Liver (tissue), 3 donors: ENCODE results near the gene WNT4.

Experiments used
- EGR1 ChIP-seq, 2 donors: IDR thresholded peaks; 2 replicates each; pipeline ENCODE4 v1.6.1; 2016 to 2018; ENCODE audit warnings: antibody characterized with exemption in 2 of 2, low read depth in 2 of 2
- FOXA1 ChIP-seq: IDR thresholded peaks from 2 replicates; pipeline ENCODE4 v1.6.1; 2016; ENCODE audit warnings: antibody characterized with exemption
- GABPA ChIP-seq, 2 donors: IDR thresholded peaks in 1 of 2; conservative IDR thresholded peaks in 1 of 2; 2 replicates each; pipeline ENCODE4 v1.6.1; 2016; ENCODE audit warnings: antibody characterized with exemption in 2 of 2, mild to moderate bottlenecking in 1 of 2, moderate library complexity in 1 of 2
- JUND ChIP-seq, 2 donors: IDR thresholded peaks; 2 replicates each; pipeline ENCODE4 v1.6.1; 2016; ENCODE audit warnings: antibody characterized with exemption in 2 of 2
- RAD21 ChIP-seq, 2 donors: IDR thresholded peaks; 2 replicates each; pipeline ENCODE4 v1.6.1; 2016; ENCODE audit warnings: antibody characterized with exemption in 2 of 2, mild to moderate bottlenecking in 2 of 2
- RXRA ChIP-seq, 2 donors: IDR thresholded peaks; 2 replicates each; pipeline ENCODE4 v1.6.1; 2017 to 2018; ENCODE audit warnings: antibody characterized with exemption in 2 of 2, mild to moderate bottlenecking in 1 of 2
- SP1 ChIP-seq: IDR thresholded peaks from 2 replicates; pipeline ENCODE4 v1.6.1; 2018; ENCODE audit warnings: antibody characterized with exemption, mild to moderate bottlenecking
- TAF1 ChIP-seq: conservative IDR thresholded peaks from 2 replicates; pipeline ENCODE4 v1.6.1; 2016; ENCODE audit warnings: antibody characterized with exemption, mild to moderate bottlenecking
- YY1 ChIP-seq: IDR thresholded peaks from 2 replicates; pipeline ENCODE4 v1.6.1; 2016; ENCODE audit warnings: antibody characterized with exemption, mild to moderate bottlenecking
- TF ChIP-seq, protein P1 (sequence below): fragments of 150-350 bp; IDR thresholded peaks from 2 replicates; pipeline ENCODE4 v1.5.1; 2017; ENCODE audit warnings: improper control_type of control experiment, low read depth, low read length; ENCODE audit not compliant: missing input control
- TF ChIP-seq, protein P2 (sequence below): IDR thresholded peaks from 2 replicates; pipeline ENCODE4 v1.6.1; 2016; ENCODE audit warnings: antibody characterized with exemption
- TF ChIP-seq, protein P3 (sequence below): IDR thresholded peaks from 2 replicates; pipeline ENCODE4 v1.6.1; 2016; ENCODE audit warnings: antibody characterized with exemption
- TF ChIP-seq, protein P4 (sequence below): IDR thresholded peaks from 2 replicates; pipeline ENCODE4 v1.6.1; 2016; ENCODE audit warnings: antibody characterized with exemption, mild to moderate bottlenecking
- donor health status: healthy.
- donor health status: healthy.

DNA sequence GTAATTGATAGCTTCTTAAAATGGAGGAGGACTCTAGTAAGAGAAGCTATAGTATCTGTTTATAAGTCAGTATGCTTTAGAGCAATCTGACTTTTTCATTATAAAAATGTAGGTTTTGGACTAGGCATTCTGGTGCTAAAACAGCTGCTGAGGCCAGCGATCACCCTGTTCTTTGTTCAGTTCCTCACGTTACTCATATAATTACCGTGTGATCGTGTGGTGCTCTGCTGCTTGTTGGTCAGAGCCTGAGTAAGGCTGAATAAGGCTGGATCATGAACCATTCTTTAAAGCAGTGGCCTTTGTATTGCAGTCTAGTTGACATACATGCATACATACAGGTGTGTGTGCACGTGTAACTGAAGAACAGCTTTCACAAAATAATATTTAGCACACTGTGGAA, 65.2 kb downstream of the WNT4 start:
- TF ChIP-seq FOXA1 (no peak), RXRA (IDR thresholded peaks at IDR 0.05) (no peak), TAF1 (no peak), EGR1 (IDR thresholded peaks at IDR 0.05; ENCODE audit: low read depth in 2 of 2) (no peak), JUND (IDR thresholded peaks at IDR 0.05) (no peak), GABPA (IDR thresholded peaks at IDR 0.05 in 1 of 2, conservative IDR thresholded peaks at IDR 0.05 in 1 of 2) (no peak), SP1 (no peak), YY1 (no peak), RAD21 (IDR thresholded peaks at IDR 0.05) (no peak)
- TF ChIP-seq, protein P1, sequence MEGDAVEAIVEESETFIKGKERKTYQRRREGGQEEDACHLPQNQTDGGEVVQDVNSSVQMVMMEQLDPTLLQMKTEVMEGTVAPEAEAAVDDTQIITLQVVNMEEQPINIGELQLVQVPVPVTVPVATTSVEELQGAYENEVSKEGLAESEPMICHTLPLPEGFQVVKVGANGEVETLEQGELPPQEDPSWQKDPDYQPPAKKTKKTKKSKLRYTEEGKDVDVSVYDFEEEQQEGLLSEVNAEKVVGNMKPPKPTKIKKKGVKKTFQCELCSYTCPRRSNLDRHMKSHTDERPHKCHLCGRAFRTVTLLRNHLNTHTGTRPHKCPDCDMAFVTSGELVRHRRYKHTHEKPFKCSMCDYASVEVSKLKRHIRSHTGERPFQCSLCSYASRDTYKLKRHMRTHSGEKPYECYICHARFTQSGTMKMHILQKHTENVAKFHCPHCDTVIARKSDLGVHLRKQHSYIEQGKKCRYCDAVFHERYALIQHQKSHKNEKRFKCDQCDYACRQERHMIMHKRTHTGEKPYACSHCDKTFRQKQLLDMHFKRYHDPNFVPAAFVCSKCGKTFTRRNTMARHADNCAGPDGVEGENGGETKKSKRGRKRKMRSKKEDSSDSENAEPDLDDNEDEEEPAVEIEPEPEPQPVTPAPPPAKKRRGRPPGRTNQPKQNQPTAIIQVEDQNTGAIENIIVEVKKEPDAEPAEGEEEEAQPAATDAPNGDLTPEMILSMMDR: no peak
- TF ChIP-seq, protein P2, sequence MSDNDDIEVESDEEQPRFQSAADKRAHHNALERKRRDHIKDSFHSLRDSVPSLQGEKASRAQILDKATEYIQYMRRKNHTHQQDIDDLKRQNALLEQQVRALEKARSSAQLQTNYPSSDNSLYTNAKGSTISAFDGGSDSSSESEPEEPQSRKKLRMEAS: no peak
- TF ChIP-seq, protein P3, sequence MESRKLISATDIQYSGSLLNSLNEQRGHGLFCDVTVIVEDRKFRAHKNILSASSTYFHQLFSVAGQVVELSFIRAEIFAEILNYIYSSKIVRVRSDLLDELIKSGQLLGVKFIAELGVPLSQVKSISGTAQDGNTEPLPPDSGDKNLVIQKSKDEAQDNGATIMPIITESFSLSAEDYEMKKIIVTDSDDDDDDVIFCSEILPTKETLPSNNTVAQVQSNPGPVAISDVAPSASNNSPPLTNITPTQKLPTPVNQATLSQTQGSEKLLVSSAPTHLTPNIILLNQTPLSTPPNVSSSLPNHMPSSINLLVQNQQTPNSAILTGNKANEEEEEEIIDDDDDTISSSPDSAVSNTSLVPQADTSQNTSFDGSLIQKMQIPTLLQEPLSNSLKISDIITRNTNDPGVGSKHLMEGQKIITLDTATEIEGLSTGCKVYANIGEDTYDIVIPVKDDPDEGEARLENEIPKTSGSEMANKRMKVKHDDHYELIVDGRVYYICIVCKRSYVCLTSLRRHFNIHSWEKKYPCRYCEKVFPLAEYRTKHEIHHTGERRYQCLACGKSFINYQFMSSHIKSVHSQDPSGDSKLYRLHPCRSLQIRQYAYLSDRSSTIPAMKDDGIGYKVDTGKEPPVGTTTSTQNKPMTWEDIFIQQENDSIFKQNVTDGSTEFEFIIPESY: no peak
- TF ChIP-seq, protein P4, sequence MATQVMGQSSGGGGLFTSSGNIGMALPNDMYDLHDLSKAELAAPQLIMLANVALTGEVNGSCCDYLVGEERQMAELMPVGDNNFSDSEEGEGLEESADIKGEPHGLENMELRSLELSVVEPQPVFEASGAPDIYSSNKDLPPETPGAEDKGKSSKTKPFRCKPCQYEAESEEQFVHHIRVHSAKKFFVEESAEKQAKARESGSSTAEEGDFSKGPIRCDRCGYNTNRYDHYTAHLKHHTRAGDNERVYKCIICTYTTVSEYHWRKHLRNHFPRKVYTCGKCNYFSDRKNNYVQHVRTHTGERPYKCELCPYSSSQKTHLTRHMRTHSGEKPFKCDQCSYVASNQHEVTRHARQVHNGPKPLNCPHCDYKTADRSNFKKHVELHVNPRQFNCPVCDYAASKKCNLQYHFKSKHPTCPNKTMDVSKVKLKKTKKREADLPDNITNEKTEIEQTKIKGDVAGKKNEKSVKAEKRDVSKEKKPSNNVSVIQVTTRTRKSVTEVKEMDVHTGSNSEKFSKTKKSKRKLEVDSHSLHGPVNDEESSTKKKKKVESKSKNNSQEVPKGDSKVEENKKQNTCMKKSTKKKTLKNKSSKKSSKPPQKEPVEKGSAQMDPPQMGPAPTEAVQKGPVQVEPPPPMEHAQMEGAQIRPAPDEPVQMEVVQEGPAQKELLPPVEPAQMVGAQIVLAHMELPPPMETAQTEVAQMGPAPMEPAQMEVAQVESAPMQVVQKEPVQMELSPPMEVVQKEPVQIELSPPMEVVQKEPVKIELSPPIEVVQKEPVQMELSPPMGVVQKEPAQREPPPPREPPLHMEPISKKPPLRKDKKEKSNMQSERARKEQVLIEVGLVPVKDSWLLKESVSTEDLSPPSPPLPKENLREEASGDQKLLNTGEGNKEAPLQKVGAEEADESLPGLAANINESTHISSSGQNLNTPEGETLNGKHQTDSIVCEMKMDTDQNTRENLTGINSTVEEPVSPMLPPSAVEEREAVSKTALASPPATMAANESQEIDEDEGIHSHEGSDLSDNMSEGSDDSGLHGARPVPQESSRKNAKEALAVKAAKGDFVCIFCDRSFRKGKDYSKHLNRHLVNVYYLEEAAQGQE: no peak
